Measurements from ENCODE around the gene MAN1C1.

The MAN1C1 gene

DNA sequence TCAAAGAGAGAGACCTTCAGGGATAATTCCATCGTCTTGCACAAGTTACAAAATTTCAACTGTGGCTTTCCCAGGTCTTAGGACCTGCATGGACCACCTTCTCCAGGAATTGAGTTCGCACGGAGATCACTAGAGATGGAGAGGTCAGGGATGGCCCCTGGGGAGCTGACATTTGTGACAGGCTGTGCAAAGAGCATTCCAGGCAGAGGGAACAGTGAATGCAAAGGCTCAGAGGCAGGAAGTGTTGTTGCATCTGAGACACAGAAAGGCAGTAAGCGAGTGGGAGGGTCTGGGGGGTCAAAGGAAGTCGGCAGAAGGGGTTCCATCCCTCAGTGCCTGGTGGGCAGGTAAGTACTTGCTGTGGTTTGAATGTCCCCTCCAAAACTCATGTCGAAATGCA, 173.9 kb downstream of the MAN1C1 start:
- H3K9me2 ChIP-seq (replicated peaks; ENCODE audit: insufficient read depth, low read length), result no peaks in the 10 kb centered on the region
- H3K9me3 ChIP-seq (ENCODE audit: insufficient read depth, low read length), result no peaks in the 10 kb centered on the region
- H3K4me3 ChIP-seq (ENCODE audit: insufficient read depth, low read length, poor library complexity, severe bottlenecking), result no peak overlapping the region
- no peaks in the 10 kb centered on the region for H4K20me1 ChIP-seq (ENCODE audit: low read depth, low read length)
- no peak overlapping the region for H3K4me2 ChIP-seq (ENCODE audit: low read depth, low read length, poor library complexity, severe bottlenecking)
- no peaks in the 10 kb centered on the region for H3K79me2 ChIP-seq (ENCODE audit: insufficient read depth, low read length)
- TF ChIP-seq, protein P1, sequence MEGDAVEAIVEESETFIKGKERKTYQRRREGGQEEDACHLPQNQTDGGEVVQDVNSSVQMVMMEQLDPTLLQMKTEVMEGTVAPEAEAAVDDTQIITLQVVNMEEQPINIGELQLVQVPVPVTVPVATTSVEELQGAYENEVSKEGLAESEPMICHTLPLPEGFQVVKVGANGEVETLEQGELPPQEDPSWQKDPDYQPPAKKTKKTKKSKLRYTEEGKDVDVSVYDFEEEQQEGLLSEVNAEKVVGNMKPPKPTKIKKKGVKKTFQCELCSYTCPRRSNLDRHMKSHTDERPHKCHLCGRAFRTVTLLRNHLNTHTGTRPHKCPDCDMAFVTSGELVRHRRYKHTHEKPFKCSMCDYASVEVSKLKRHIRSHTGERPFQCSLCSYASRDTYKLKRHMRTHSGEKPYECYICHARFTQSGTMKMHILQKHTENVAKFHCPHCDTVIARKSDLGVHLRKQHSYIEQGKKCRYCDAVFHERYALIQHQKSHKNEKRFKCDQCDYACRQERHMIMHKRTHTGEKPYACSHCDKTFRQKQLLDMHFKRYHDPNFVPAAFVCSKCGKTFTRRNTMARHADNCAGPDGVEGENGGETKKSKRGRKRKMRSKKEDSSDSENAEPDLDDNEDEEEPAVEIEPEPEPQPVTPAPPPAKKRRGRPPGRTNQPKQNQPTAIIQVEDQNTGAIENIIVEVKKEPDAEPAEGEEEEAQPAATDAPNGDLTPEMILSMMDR (IDR thresholded peaks at IDR 0.05; ENCODE audit: insufficient read depth, low read length, poor library complexity, severe bottlenecking), result no peak
- no peak for TF ChIP-seq EZH2phosphoT487 (conservative IDR thresholded peaks at IDR 0.05; ENCODE audit: low read length)
- H3K27me3 ChIP-seq (ENCODE audit: low read length), result no peaks in the 10 kb centered on the region
- H3F3A ChIP-seq (ENCODE audit: insufficient read depth), result no peaks in the 10 kb centered on the region
- no peaks in the 10 kb centered on the region for H3K36me3 ChIP-seq (ENCODE audit: low read length)
- no peak overlapping the region for H2AFZ ChIP-seq (ENCODE audit: low read depth, low read length, severe bottlenecking)
- H3K27ac ChIP-seq (ENCODE audit: low read depth, low read length), result no peak overlapping the region
- no peak overlapping the region for H3K9ac ChIP-seq (ENCODE audit: low read length)

DNA sequence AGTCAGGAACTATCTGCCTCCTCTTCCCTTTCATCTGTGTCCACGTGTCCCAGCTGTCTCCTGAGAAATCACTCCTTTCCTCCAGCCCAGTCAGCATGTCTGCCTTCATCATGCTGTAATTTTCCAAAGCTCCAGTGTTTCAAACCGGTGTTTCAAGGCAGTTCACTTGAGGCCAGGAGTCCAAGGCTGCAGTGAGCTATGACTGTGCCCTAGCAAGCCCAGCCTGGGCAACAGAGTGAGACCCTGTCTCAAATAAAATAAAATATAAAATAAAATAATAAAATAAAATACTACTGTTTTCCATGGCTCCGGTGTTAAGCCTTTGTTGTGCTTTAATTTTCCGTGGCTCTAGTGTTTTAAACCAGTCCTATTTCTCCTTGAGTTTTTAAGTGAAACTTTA, 175.5 kb downstream of the MAN1C1 start:
- H3K79me2 ChIP-seq (ENCODE audit: insufficient read depth, low read length), result no peaks in the 10 kb centered on the region
- H3K4me2 ChIP-seq (ENCODE audit: low read depth, low read length, poor library complexity, severe bottlenecking), result no peak overlapping the region
- TF ChIP-seq, protein P1 (IDR thresholded peaks at IDR 0.05; ENCODE audit: insufficient read depth, low read length, poor library complexity, severe bottlenecking), result no peak
- TF ChIP-seq EZH2phosphoT487 (conservative IDR thresholded peaks at IDR 0.05; ENCODE audit: low read length), result no peak
- H3K9me2 ChIP-seq (replicated peaks; ENCODE audit: insufficient read depth, low read length), result no peaks in the 10 kb centered on the region
- no peak overlapping the region for H3K9ac ChIP-seq (ENCODE audit: low read length)
- no peaks in the 10 kb centered on the region for H4K20me1 ChIP-seq (ENCODE audit: low read depth, low read length)
- H2AFZ ChIP-seq (ENCODE audit: low read depth, low read length, severe bottlenecking), result no peak overlapping the region
- H3F3A ChIP-seq (ENCODE audit: insufficient read depth), result no peaks in the 10 kb centered on the region
- H3K36me3 ChIP-seq (ENCODE audit: low read length), result no peaks in the 10 kb centered on the region
- no peak overlapping the region for H3K4me3 ChIP-seq (ENCODE audit: insufficient read depth, low read length, poor library complexity, severe bottlenecking)
- H3K27me3 ChIP-seq (ENCODE audit: low read length), result no peaks in the 10 kb centered on the region
- no peak overlapping the region for H3K27ac ChIP-seq (ENCODE audit: low read depth, low read length)
- H3K9me3 ChIP-seq (ENCODE audit: insufficient read depth, low read length), result no peaks in the 10 kb centered on the region

DNA sequence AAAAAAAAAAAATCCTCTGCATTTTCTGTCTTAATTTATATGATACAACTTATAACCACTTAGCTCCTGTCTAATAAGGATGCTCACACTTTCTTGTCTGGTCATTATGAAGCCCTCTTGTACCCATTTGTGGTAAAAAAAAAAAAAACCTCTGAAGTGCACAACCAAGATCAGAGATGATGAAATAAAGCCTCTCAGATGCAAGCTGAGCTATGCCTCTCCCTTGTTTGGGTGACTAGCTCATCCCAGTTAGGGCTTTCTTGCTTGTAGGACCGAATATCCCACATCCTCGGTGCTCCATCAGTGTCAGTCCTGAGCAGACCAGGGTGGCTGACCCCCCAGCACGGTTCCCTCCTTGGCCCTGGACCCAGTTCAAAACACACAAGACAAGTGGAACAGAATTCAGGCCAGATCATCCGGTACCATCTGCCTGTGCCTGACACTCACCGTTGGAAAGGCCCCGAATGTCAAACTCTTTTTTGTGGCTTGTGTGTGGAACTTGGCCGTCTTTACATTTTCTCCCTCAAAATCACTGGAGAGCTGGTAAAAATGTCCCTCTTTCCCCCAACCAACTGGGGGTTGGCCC, 177.1 kb downstream of the MAN1C1 start:
- no peaks in the 10 kb centered on the region for H3K9me2 ChIP-seq (replicated peaks; ENCODE audit: insufficient read depth, low read length)
- TF ChIP-seq, protein P1 (IDR thresholded peaks at IDR 0.05; ENCODE audit: insufficient read depth, low read length, poor library complexity, severe bottlenecking), result no peak
- TF ChIP-seq EZH2phosphoT487 (conservative IDR thresholded peaks at IDR 0.05; ENCODE audit: low read length), result no peak
- H3F3A ChIP-seq (ENCODE audit: insufficient read depth), result no peaks in the 10 kb centered on the region
- H3K4me3 ChIP-seq (ENCODE audit: insufficient read depth, low read length, poor library complexity, severe bottlenecking), result no peak overlapping the region
- no peaks in the 10 kb centered on the region for H3K36me3 ChIP-seq (ENCODE audit: low read length)
- no peak overlapping the region for H3K27ac ChIP-seq (ENCODE audit: low read depth, low read length)
- H3K27me3 ChIP-seq (ENCODE audit: low read length), result no peaks in the 10 kb centered on the region
- no peak overlapping the region for H3K9ac ChIP-seq (ENCODE audit: low read length)
- no peaks in the 10 kb centered on the region for H4K20me1 ChIP-seq (ENCODE audit: low read depth, low read length)
- no peaks in the 10 kb centered on the region for H3K9me3 ChIP-seq (ENCODE audit: insufficient read depth, low read length)
- no peak overlapping the region for H2AFZ ChIP-seq (ENCODE audit: low read depth, low read length, severe bottlenecking)
- no peaks in the 10 kb centered on the region for H3K79me2 ChIP-seq (ENCODE audit: insufficient read depth, low read length)
- no peak overlapping the region for H3K4me2 ChIP-seq (ENCODE audit: low read depth, low read length, poor library complexity, severe bottlenecking)
